Astrocyte of the spinal cord (primary cell): ENCODE results near the gene ANKRD33B.

Experiments used
- DNase-seq: peaks from one replicate; pipeline ENCODE4 v3.0.0; 2011; ENCODE audit warnings: low read depth, low spot score
- H3K4me3 ChIP-seq: 2 replicates; pipeline ENCODE4 v1.5.1; 2011; ENCODE audit warnings: low read depth, mild to moderate bottlenecking, low read length, moderate library complexity
- CTCF ChIP-seq: IDR thresholded peaks from 2 replicates; pipeline ENCODE4 v1.5.1; 2012; ENCODE audit warnings: low read depth, mild to moderate bottlenecking, low read length, inconsistent platforms
- in situ Hi-C: cut with HindIII; loops from 2 replicates; pipeline ENCODE4 v1.10.0; 2017; ENCODE audit warnings: low sequenced_read_pairs

The ANKRD33B gene

GRCh38 chr5:10639846-10640368 lies 76.0 kb downstream of the ANKRD33B start:
- in situ Hi-C loops, result no loop called here
- H3K4me3 ChIP-seq, result no peak overlapping the region
- TF ChIP-seq CTCF, result no peak
- DNase-seq, result no peak

GRCh38 chr5:10642367-10642766 lies 78.5 kb downstream of the ANKRD33B start:
- in situ Hi-C loops, result no loop called here
- TF ChIP-seq CTCF, result no peak
- DNase-seq, result no peak
- H3K4me3 ChIP-seq, result no peak overlapping the region

GRCh38 chr5:10644192-10644591 lies 80.3 kb downstream of the ANKRD33B start:
- in situ Hi-C loops, result no loop called here
- no peak overlapping the region for H3K4me3 ChIP-seq
- no peak for DNase-seq
- no peak for TF ChIP-seq CTCF

GRCh38 chr5:10645146-10645545 lies 81.3 kb downstream of the ANKRD33B start:
- H3K4me3 ChIP-seq, result no peak overlapping the region
- TF ChIP-seq CTCF, result no peak
- no peak for DNase-seq
- in situ Hi-C loops, result no loop called here

GRCh38 chr5:10645671-10646070 lies 81.8 kb downstream of the ANKRD33B start:
- no peak for DNase-seq
- H3K4me3 ChIP-seq, result no peak overlapping the region
- in situ Hi-C loops, result no loop called here
- TF ChIP-seq CTCF, result no peak

GRCh38 chr5:10647640-10648039 lies 83.8 kb downstream of the ANKRD33B start:
- H3K4me3 ChIP-seq, result no peak overlapping the region
- DNase-seq, result no peak
- no peak for TF ChIP-seq CTCF
- in situ Hi-C loops, result no loop called here
